ENCODE results near the gene OPRPN. TPM values are rescaled to one million over a fixed set of nuclear protein-coding genes. Genes with fewer than 3 reads are reported as not detected.

OPRPN gene
- total and polyA plus RNA-seq, 4 donors: not detected

GRCh38 chr4:70449220-70449619 lies 51.5 kb downstream of the OPRPN start:
- H3K4me3 ChIP-seq (ENCODE audit: low read depth, low read length): no peak overlapping the region

DNA sequence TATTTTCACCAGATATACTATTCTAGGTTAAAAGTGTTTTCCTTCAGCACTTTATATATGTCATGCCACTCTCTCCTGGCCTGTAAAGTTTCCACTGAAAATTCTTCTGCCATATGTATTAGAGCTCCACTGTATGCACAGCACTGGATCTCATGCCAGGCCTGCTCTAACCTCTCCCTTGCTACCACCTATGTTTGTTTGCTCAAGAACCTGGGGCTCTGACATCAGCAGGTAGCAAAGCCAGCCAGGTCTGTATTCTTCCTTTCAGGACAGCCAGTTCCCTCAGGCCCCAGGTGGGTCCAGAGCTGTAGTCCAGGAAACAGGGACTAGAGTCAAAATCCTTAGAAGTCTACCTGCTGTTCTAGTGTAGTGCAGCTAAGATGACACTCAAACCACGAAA lies 55.2 kb downstream of the OPRPN start:
- Histone ChIP-seq H3K36me3 (ENCODE audit: control insufficient read depth, insufficient read depth, low read length) (no peaks in the 10 kb centered on the region), H3K27ac (ENCODE audit: low read depth, low read length) (no peak overlapping the region), H3K4me1 (ENCODE audit: control insufficient read depth, insufficient read depth, low read length) (no peaks in the 10 kb centered on the region), H3K4me3 (ENCODE audit: low read depth, low read length) (no peak overlapping the region), H3K9me3 (ENCODE audit: control insufficient read depth, insufficient read depth, low read length) (no peaks in the 10 kb centered on the region), H3K27me3 (ENCODE audit: control insufficient read depth, insufficient read depth, low read length) (no peaks in the 10 kb centered on the region)
- no peak for DNase-seq (ENCODE audit: low read depth in 4 of 6, low spot score in 6 of 6)
- WGBS (ENCODE audit: insufficient coverage): 22% methylated on average over 1 of the region's 1 CpG

More at GRCh38 chr4:70449220-70449619, 51.5 kb downstream of the OPRPN start:
- no peak for DNase-seq (ENCODE audit: low read depth in 4 of 6, low spot score in 6 of 6)
- Histone ChIP-seq H3K27me3 (ENCODE audit: control insufficient read depth, insufficient read depth, low read length) (no peaks in the 10 kb centered on the region), H3K27ac (ENCODE audit: low read depth, low read length) (no peak overlapping the region), H3K4me1 (ENCODE audit: control insufficient read depth, insufficient read depth, low read length) (no peaks in the 10 kb centered on the region), H3K36me3 (ENCODE audit: control insufficient read depth, insufficient read depth, low read length) (no peaks in the 10 kb centered on the region), H3K9me3 (ENCODE audit: control insufficient read depth, insufficient read depth, low read length) (no peaks in the 10 kb centered on the region)
- WGBS (ENCODE audit: insufficient coverage): 100% methylated on average over 2 of the region's 3 CpGs

Other genes with a start within 250 kb of the OPRPN start
- gene PRR27, start 243.7 kb upstream of the OPRPN start, total RNA-seq: not detected
- under 1 TPM; 0.05 to 0.06 TPM for gene PRR27, start 243.7 kb upstream of the OPRPN start, polyA plus RNA-seq (ENCODE audit: insufficient read length in 2 of 2)
- not detected for gene ODAM, start 202.2 kb upstream of the OPRPN start, total RNA-seq
- not detected for gene ODAM, start 202.2 kb upstream of the OPRPN start, polyA plus RNA-seq (ENCODE audit: insufficient read length in 2 of 2)
- gene FDCSP, start 171.8 kb upstream of the OPRPN start, total RNA-seq: not detected
- gene FDCSP, start 171.8 kb upstream of the OPRPN start, polyA plus RNA-seq (ENCODE audit: insufficient read length in 2 of 2): not detected
- not detected for gene CSN3, start 155.3 kb upstream of the OPRPN start, total RNA-seq
- not detected for gene CSN3, start 155.3 kb upstream of the OPRPN start, polyA plus RNA-seq (ENCODE audit: insufficient read length in 2 of 2)
- gene CABS1, start 63.0 kb upstream of the OPRPN start, total RNA-seq: not detected
- under 1 TPM in 1 of 2 donors, not detected in 1; 0.11 TPM for gene CABS1, start 63.0 kb upstream of the OPRPN start, polyA plus RNA-seq (ENCODE audit: insufficient read length in 2 of 2)
- not detected for gene SMR3A, start 37.2 kb upstream of the OPRPN start, total RNA-seq
- gene SMR3A, start 37.2 kb upstream of the OPRPN start, polyA plus RNA-seq (ENCODE audit: insufficient read length in 2 of 2): not detected
- not detected for gene SMR3B, start 14.8 kb upstream of the OPRPN start, total RNA-seq
- not detected for gene SMR3B, start 14.8 kb upstream of the OPRPN start, polyA plus RNA-seq (ENCODE audit: insufficient read length in 2 of 2)
- not detected for gene MUC7, start 74.3 kb downstream of the OPRPN start, total RNA-seq
- not detected for gene MUC7, start 74.3 kb downstream of the OPRPN start, polyA plus RNA-seq (ENCODE audit: insufficient read length in 2 of 2)
- gene AMTN, start 120.6 kb downstream of the OPRPN start, total RNA-seq: not detected
- gene AMTN, start 120.6 kb downstream of the OPRPN start, polyA plus RNA-seq (ENCODE audit: insufficient read length in 2 of 2): not detected
- not detected for gene AMBN, start 194.3 kb downstream of the OPRPN start, total RNA-seq
- not detected for gene AMBN, start 194.3 kb downstream of the OPRPN start, polyA plus RNA-seq (ENCODE audit: insufficient read length in 2 of 2)
- gene ENAM, start 230.8 kb downstream of the OPRPN start, total RNA-seq: under 1 TPM in 1 of 2 donors, not detected in 1; 0.06 TPM
- under 1 TPM in 1 of 2 donors, not detected in 1; 0.46 TPM for gene ENAM, start 230.8 kb downstream of the OPRPN start, polyA plus RNA-seq (ENCODE audit: insufficient read length in 2 of 2)